GM13976 (cell line): ENCODE measurements around the gene SPIRE1.

Source experiments
- DNase-seq: peaks from one replicate; pipeline ENCODE4 v3.0.0; 2012; ENCODE audit warnings: low spot score
- CTCF ChIP-seq: IDR thresholded peaks from 2 replicates; pipeline ENCODE4 v1.5.1; 2012; ENCODE audit warnings: borderline replicate concordance, mild to moderate bottlenecking; ENCODE audit not compliant: insufficient read depth; ENCODE audit errors: extremely low read depth, missing control alignments, control extremely low read depth
- in situ Hi-C: fragments of 300-500 bp; cut with MboI; formaldehyde crosslinking; loops from one replicate; pipeline ENCODE4 v1.12.0; 2022; ENCODE audit warnings: low sequenced_read_pairs, mixed read lengths, inconsistent platforms; ENCODE audit not compliant: unreplicated experiment

Gene SPIRE1

DNA sequence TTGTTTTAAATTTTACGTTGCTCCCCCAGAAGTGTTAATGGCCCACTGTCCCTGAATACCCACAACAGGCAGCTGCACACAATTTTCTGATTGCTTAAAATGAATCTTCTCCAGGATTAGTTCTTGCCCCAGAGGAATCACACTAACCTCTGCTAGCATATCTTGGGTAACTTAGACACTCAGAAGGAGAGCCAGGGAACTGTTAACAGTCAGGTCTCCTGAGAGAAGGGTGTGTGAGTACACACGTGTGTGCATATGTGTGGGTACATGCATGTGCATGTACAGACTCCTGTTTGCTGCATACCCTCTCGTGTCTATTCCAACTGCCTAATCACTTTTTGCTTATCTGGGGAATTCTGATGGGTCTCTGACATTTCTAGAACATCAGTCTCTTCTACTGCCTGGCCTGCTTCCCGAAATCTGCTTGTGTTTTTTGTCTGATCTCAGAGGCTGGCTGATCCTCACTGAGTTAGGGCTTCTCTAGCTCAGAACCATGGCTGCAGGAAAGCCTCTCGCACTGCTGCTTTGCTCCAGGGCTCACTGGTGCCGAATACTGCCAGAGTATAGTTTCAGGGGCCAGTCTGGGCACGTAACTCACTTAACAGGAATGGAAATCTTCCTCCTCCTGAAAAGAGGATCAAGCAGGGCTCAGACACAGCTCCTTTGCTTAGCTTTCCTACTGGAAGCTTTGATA, 187.4 kb downstream of the SPIRE1 start:
- in situ Hi-C loops = no loop called here
- DNase-seq = no peak
- TF ChIP-seq CTCF = no peak

GRCh38 chr18:12468445-12468844, 189.5 kb downstream of the SPIRE1 start:
- in situ Hi-C loops = no loop called here
- DNase-seq = no peak
- TF ChIP-seq CTCF = no peak

DNA sequence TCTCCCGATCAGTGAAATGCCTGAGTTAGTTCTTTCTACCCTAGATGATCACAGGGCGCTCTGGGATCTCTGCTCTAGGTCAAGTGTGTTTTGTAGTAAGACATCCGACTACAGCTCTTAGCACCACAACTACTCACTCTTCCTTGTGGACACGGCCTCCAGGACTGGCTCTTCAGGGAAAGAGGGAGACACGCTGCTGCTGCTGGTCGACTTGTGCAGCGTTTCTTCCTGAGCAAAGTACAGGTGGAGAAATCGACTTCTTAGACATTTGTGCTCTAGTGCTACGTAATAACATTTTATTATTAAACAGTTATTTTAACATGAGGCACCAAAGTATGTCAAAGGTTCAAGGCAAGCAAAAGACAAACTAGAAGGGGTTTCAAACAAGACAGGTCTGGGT, 193.2 kb downstream of the SPIRE1 start:
- no peak for DNase-seq
- no peak for TF ChIP-seq CTCF
- in situ Hi-C loops = no loop called here

- no peak for TF ChIP-seq CTCF
- in situ Hi-C loops = no loop called here
- no peak for DNase-seq
Observed at GRCh38 chr18:12463191-12463590, 194.7 kb downstream of the SPIRE1 start.

DNA sequence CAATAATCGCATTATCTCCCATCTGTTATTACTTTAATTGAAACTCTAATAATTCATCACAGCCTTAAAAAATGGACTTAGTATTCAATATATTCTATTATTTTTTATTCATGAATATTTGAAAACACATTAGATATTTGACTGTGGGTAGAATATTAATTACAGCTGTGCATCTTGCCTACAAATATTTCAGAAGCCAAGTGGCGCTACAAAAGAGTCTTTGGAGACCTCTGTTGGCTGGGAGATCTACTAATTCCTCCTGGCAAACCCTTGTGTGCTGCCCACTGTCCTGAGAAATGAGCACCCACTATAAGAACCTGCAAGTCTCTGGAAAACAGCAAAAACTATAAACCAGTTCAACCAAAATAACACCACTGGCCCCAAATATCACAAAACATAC, 195.7 kb downstream of the SPIRE1 start:
- no peak for DNase-seq
- TF ChIP-seq CTCF = no peak
- in situ Hi-C loops = no loop called here

- no peak for TF ChIP-seq CTCF
- no peak for DNase-seq
- in situ Hi-C loops = no loop called here
Observed at GRCh38 chr18:12461326-12461725, 196.6 kb downstream of the SPIRE1 start.
